Measurements from ENCODE around the gene MAGI3. TPM values are rescaled to one million over a fixed set of nuclear protein-coding genes. Genes with fewer than 3 reads are reported as not detected.
"Not testable (repeated sequence)": the region's sequence is repeated elsewhere in the genome, so short reads cannot be mapped to it uniquely, and the experiment has no call there.

The MAGI3 gene
- total RNA-seq, 1 donor, result 7.3 TPM

DNA sequence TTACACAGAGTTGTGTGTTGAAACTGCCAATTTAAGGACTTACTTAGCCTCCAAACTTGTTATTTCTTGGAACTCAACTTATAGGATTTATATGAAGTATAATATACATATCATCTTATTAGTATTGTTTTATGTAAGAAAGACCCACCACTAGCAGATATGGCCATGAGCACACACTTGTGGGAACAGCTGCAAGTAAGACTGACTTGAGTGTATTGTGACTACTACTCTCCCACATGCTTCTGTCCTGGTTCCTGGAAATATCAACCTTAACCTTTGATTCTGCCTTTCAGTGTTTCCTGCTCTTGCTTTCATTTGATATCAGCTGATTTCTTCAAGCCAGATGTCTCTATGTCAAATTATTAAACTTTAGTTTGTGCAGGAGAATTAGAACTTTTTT is 175.3 kb downstream of the MAGI3 start:
- DNase-seq (ENCODE audit: low read depth), result no peak
- no peak overlapping the region for H3K4me3 ChIP-seq (ENCODE audit: low read depth, low read length)
- TF ChIP-seq CTCF (IDR thresholded peaks at IDR 0.05; ENCODE audit: insufficient read depth, low read depth, low read length), result no peak

GRCh38 chr1:113567427-113567826 is 177.1 kb downstream of the MAGI3 start:
- TF ChIP-seq CTCF (IDR thresholded peaks at IDR 0.05; ENCODE audit: insufficient read depth, low read depth, low read length), result no peak
- no peak for DNase-seq (ENCODE audit: low read depth)
- H3K4me3 ChIP-seq (ENCODE audit: low read depth, low read length), result no peak overlapping the region

- not testable (repeated sequence) for DNase-seq (ENCODE audit: low read depth); H3K4me3 ChIP-seq (ENCODE audit: low read depth, low read length)
Observed at GRCh38 chr1:113575744-113576260, 185.5 kb downstream of the MAGI3 start.

DNA sequence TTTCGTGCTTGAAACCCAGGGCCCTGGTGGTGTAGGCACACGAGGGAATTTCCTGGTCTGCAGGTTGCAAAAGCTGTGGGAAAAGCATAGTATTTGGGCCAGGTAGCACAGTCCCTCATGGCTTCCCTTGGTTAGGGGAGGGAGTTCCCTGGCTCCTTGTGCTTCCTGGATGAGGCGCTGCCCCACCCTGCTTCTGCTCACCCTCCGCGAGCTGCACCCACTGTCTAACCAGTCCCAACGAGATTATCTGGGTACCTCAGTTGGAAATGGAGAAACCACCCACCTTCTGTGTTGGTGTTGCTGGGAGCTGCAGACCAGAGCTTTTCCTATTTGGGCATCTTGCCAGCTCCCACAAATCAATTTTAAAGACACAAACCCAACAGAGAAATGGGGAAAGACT is 186.0 kb downstream of the MAGI3 start:
- TF ChIP-seq CTCF (IDR thresholded peaks at IDR 0.05; ENCODE audit: insufficient read depth, low read depth, low read length), result no peak
- H3K4me3 ChIP-seq (ENCODE audit: low read depth, low read length), result no peak overlapping the region
- no peak for DNase-seq (ENCODE audit: low read depth)

- TF ChIP-seq CTCF (IDR thresholded peaks at IDR 0.05; ENCODE audit: insufficient read depth, low read depth, low read length), result no peak
- no peak overlapping the region for H3K4me3 ChIP-seq (ENCODE audit: low read depth, low read length)
- no peak for DNase-seq (ENCODE audit: low read depth)
Observed at GRCh38 chr1:113579256-113580018, 189.1 kb downstream of the MAGI3 start.

GRCh38 chr1:113581323-113581722 is 191.0 kb downstream of the MAGI3 start:
- H3K4me3 ChIP-seq (ENCODE audit: low read depth, low read length), result no peak overlapping the region
- TF ChIP-seq CTCF (IDR thresholded peaks at IDR 0.05; ENCODE audit: insufficient read depth, low read depth, low read length), result no peak
- no peak for DNase-seq (ENCODE audit: low read depth)

- DNase-seq (ENCODE audit: low read depth), result no peak
- TF ChIP-seq CTCF (IDR thresholded peaks at IDR 0.05; ENCODE audit: insufficient read depth, low read depth, low read length), result no peak
- H3K4me3 ChIP-seq (ENCODE audit: low read depth, low read length), result no peak overlapping the region
Observed at GRCh38 chr1:113582084-113582483, 191.8 kb downstream of the MAGI3 start.
